HCT116 (cell line): ENCODE results near the gene LSMEM2. TPM values are rescaled to one million over a fixed set of nuclear protein-coding genes. Genes with fewer than 3 reads are reported as not detected.

Experiments
- ATAC-seq: fragments of 200-7000 bp; cut with Tn5 transposase; 2 replicates; pipeline ENCODE4 v1.9.1; 2020; ENCODE audit warnings: mild to moderate bottlenecking, moderate library complexity
- BruUV-seq: library from RNA; stranded (reverse); fragments of 400-500 nt; replicated peaks from 2 replicates; lab custom pipeline; 2021; lab: Mats Ljungman, UMichigan
- CTCF ChIA-PET: fragments of 300-600 bp; sonication (Branson Sonifier 250); formaldehyde crosslinking; loops from one replicate; lab custom pipeline; 2021; ENCODE audit warnings: antibody characterized with exemption; lab: Charles Lee
- POLR2A ChIA-PET: fragments of 300-600, 350-600 bp; sonication (Branson Sonifier 250); formaldehyde crosslinking; loops from one replicate; lab custom pipeline; 2021; ENCODE audit warnings: antibody characterized with exemption; lab: Charles Lee
- RAD21 ChIA-PET, 2 experiments: fragments of 300-600 bp; sonication (Branson Sonifier 250); formaldehyde crosslinking; loops; one replicate each; lab custom pipeline; 2023; ENCODE audit warnings: low total read pairs in 2 of 2; ENCODE audit not compliant: uncharacterized antibody in 2 of 2, unreplicated experiment in 2 of 2, low non-redundant PET in 1 of 2; lab: Charles Lee
- DNase-seq: peaks from one replicate; pipeline ENCODE4 v3.0.0-alpha.2; 2010; ENCODE audit warnings: low read depth, low spot score
- H2AFZ ChIP-seq: fragments of 200-600 bp; shearing (Covaris generic), sonication (generic); 2 replicates; pipeline ENCODE4 v1.6.1; 2017; ENCODE audit warnings: low read depth, mixed run types, mixed read lengths, antibody characterized with exemption, low read length; ENCODE audit not compliant: poor library complexity, severe bottlenecking
- H3K27ac ChIP-seq: 2 replicates; pipeline ENCODE4 v1.5.1; 2012; ENCODE audit warnings: low read depth, low read length
- H3K27me3 ChIP-seq: fragments of 200-600 bp; sonication (generic); 2 replicates; pipeline ENCODE4 v1.6.1; 2016; ENCODE audit warnings: mixed run types, low read length, mixed read lengths; ENCODE audit not compliant: insufficient read depth
- H3K36me3 ChIP-seq, 2 experiments: fragments of 200-500 bp in 1 of 2; fragments of 200-600 bp in 1 of 2; sonication (Bioruptor generic) in 1 of 2; sonication (generic) in 1 of 2; 2 replicates each; pipeline versions ENCODE4 v1.5.1 to v1.6.1; 2014 to 2016; ENCODE audit warnings: low read length in 2 of 2, inconsistent platforms in 1 of 2, mixed read lengths in 1 of 2, mixed run types in 1 of 2; ENCODE audit not compliant: insufficient read depth in 2 of 2, control insufficient read depth in 1 of 2
- H3K4me1 ChIP-seq, 2 experiments: fragments of 200-600 bp in 1 of 2; sonication (generic) in 1 of 2; 2 replicates each; pipeline versions ENCODE4 v1.5.1 to v1.6.1; 2012 to 2017; ENCODE audit warnings: low read length in 2 of 2, inconsistent platforms in 1 of 2, mild to moderate bottlenecking in 1 of 2, mixed read lengths in 1 of 2, mixed run types in 1 of 2, moderate library complexity in 1 of 2; ENCODE audit not compliant: insufficient read depth in 2 of 2, control insufficient read depth in 1 of 2
- H3K4me2 ChIP-seq: fragments of 200-600 bp; sonication (generic); 2 replicates; pipeline ENCODE4 v1.6.1; 2017; ENCODE audit warnings: mixed run types, low read length, mixed read lengths
- H3K4me3 ChIP-seq, 2 experiments: fragments of 200-600 bp in 1 of 2; sonication (generic) in 1 of 2; replicated peaks in 1 of 2; 2 replicates each; pipeline ENCODE4 v1.5.1; 2011 to 2016; ENCODE audit warnings: low read length in 2 of 2, control low read depth in 1 of 2, low read depth in 1 of 2, mild to moderate bottlenecking in 1 of 2, mixed read lengths in 1 of 2, mixed run types in 1 of 2
- H3K79me2 ChIP-seq: fragments of 200-600 bp; sonication (generic); 2 replicates; pipeline ENCODE4 v1.6.1; 2017; ENCODE audit warnings: mild to moderate bottlenecking, mixed run types, low read length, moderate library complexity, mixed read lengths; ENCODE audit not compliant: insufficient read depth
- H3K9ac ChIP-seq: fragments of 200-600 bp; sonication (generic); 2 replicates; pipeline ENCODE4 v1.6.1; 2016; ENCODE audit warnings: low read length, mixed read lengths
- H3K9me2 ChIP-seq: fragments of 200-600 bp; sonication (generic), shearing (Covaris generic); 2 replicates; pipeline ENCODE4 v1.6.1; 2017; ENCODE audit warnings: mixed run types, mild to moderate bottlenecking, moderate library complexity; ENCODE audit not compliant: insufficient read depth
- H3K9me3 ChIP-seq, 2 experiments: fragments of 200-500 bp in 1 of 2; fragments of 200-600 bp in 1 of 2; sonication (Bioruptor generic) in 1 of 2; sonication (generic) in 1 of 2; 2 replicates each; pipeline ENCODE4 v1.6.1; 2014 to 2017; ENCODE audit warnings: low read length in 2 of 2, mixed read lengths in 2 of 2, inconsistent platforms in 1 of 2, low read depth in 1 of 2, mild to moderate bottlenecking in 1 of 2, mixed run types in 1 of 2, moderate library complexity in 1 of 2; ENCODE audit not compliant: control insufficient read depth in 1 of 2, insufficient read depth in 1 of 2
- H4K20me1 ChIP-seq: fragments of 200-600 bp; sonication (generic), shearing (Covaris generic); 2 replicates; pipeline ENCODE4 v1.6.1; 2017; ENCODE audit warnings: mixed run types, mild to moderate bottlenecking, moderate library complexity; ENCODE audit not compliant: insufficient read depth
- CEBPB ChIP-seq: IDR thresholded peaks from 2 replicates; pipeline ENCODE4 v1.6.1; 2012; ENCODE audit warnings: low read depth
- CTCF ChIP-seq, 3 experiments: fragments of 200-600 bp in 1 of 3; sonication (generic) in 1 of 3; IDR thresholded peaks in 2 of 3; conservative IDR thresholded peaks in 1 of 3; 2 replicates each; pipeline ENCODE4 v1.5.1; 2012 to 2017; ENCODE audit warnings: low read depth in 2 of 3, low read length in 2 of 3, antibody characterized with exemption in 1 of 3, borderline replicate concordance in 1 of 3, control low read depth in 1 of 3, mild to moderate bottlenecking in 1 of 3, mixed read lengths in 1 of 3, mixed run types in 1 of 3, moderate library complexity in 1 of 3; ENCODE audit not compliant: insufficient read depth in 1 of 3
- EZH2phosphoT487 ChIP-seq: fragments of 200-600 bp; IDR thresholded peaks from 2 replicates; pipeline ENCODE4 v1.6.1; 2018; ENCODE audit warnings: antibody characterized with exemption, borderline replicate concordance
- FOSL1 ChIP-seq: IDR thresholded peaks from 2 replicates; pipeline ENCODE4 v1.6.1; 2012; ENCODE audit warnings: low read depth
- JUND ChIP-seq: IDR thresholded peaks from 2 replicates; pipeline ENCODE4 v1.6.1; 2012
- POLR2A ChIP-seq: IDR thresholded peaks from 2 replicates; pipeline ENCODE4 v1.7.0; 2011; ENCODE audit warnings: borderline replicate concordance; ENCODE audit not compliant: insufficient read depth, insufficient read length; ENCODE audit errors: extremely low read depth
- POLR2AphosphoS5 ChIP-seq: IDR thresholded peaks from 2 replicates; pipeline ENCODE4 v1.6.1; 2011; ENCODE audit warnings: mild to moderate bottlenecking, low read depth, low read length, moderate library complexity
- RAD21 ChIP-seq: IDR thresholded peaks from 2 replicates; pipeline ENCODE4 v1.6.1; 2012; ENCODE audit warnings: low read depth, mild to moderate bottlenecking
- REST ChIP-seq: IDR thresholded peaks from 2 replicates; pipeline ENCODE4 v1.6.1; 2012; ENCODE audit warnings: low read depth
- YY1 ChIP-seq: IDR thresholded peaks from 2 replicates; pipeline ENCODE4 v1.6.1; 2011; ENCODE audit warnings: low read length, low read depth, moderate library complexity, mild to moderate bottlenecking; ENCODE audit not compliant: insufficient replicate concordance; ENCODE audit errors: extremely low read depth
- intact Hi-C: fragments of 100-400 bp; cut with micrococcal nuclease; formaldehyde crosslinking; loops from 2 replicates; pipeline ENCODE4 v1.10.0; 2022
- total RNA-seq: library from RNA; stranded (reverse); gene quantifications from one replicate; pipeline ENCODE4 v1.2.1, GENCODE V29; 2021; ENCODE audit not compliant: unreplicated experiment

The LSMEM2 gene
- total RNA-seq, 1 experiment from 2014 or later, result not detected

- intact Hi-C loops, result no loop called here
- Histone ChIP-seq H3K4me2 (no peak overlapping the region), H3K4me3 (no peak overlapping the region), H3K9me3 (no peaks in the 10 kb centered on the region), H3K79me2 (peaks cover 17% of the 10 kb centered on the region), H3K4me1 (peaks cover 15 to 35% of the 10 kb centered on the region in 2 experiments), H3K27ac (no peak overlapping the region), H3K9me2 (no peaks in the 10 kb centered on the region), H2AFZ (no peak overlapping the region), H3K27me3 (no peaks in the 10 kb centered on the region), H4K20me1 (no peaks in the 10 kb centered on the region), H3K36me3 (peaks cover 0 to under 1% of the 10 kb centered on the region in 2 experiments; a peak in 1 of 4 replicates), H3K9ac (no peak overlapping the region)
- DNase-seq, result no peak
- ChIA-PET CTCF (no interaction called here), RAD21 (no interaction called here), POLR2A (no interaction called here)
- TF ChIP-seq FOSL1 (no peak), YY1 (no peak), POLR2AphosphoS5 (no peak), POLR2A (no peak), EZH2phosphoT487 (no peak), CTCF (IDR thresholded peaks at IDR 0.05 in 2 of 3, conservative IDR thresholded peaks at IDR 0.05 in 1 of 3; ENCODE audit: borderline replicate concordance in 1 of 3, insufficient read depth in 1 of 3, low read depth in 2 of 3, low read length in 2 of 3) (no peak), REST (no peak), JUND (no peak), CEBPB (no peak), RAD21 (no peak)
- BruUV-seq, result no TSS peak
- ATAC-seq, result no peak
These were observed 16.9 kb downstream of the LSMEM2 start for GRCh38 chr3:50295553-50296431.
